Fibroblast of skin of back (primary cell): ENCODE results near the gene GCNT2.
"Not testable (repeated sequence)": the region's sequence is repeated elsewhere in the genome, so short reads cannot be mapped to it uniquely, and the experiment has no call there.

Source experiments
- DNase-seq: peaks from one replicate; pipeline ENCODE4 v3.0.0-alpha.2; 2013

The GCNT2 gene

GRCh38 chr6:10514049-10514780 lies 6.9 kb upstream of the GCNT2 start:
- DNase-seq, result no peak

- DNase-seq, result no peak
Measured at GRCh38 chr6:10516953-10517352, 4.2 kb upstream of the GCNT2 start.

- DNase-seq, result no peak
Measured at GRCh38 chr6:10518557-10519407, 2.4 kb upstream of the GCNT2 start.

GRCh38 chr6:10519408-10519697 lies 1.8 kb upstream of the GCNT2 start:
- not testable (repeated sequence) for DNase-seq

- no peak for DNase-seq
Measured at GRCh38 chr6:10520468-10520867, 683 bp upstream of the GCNT2 start.

GRCh38 chr6:10522929-10523573 lies 1.9 kb downstream of the GCNT2 start:
- DNase-seq, result no peak

- no peak for DNase-seq
Measured at GRCh38 chr6:10526156-10526555, 5.0 kb downstream of the GCNT2 start.

GRCh38 chr6:10528158-10528981 lies 7.2 kb downstream of the GCNT2 start:
- DNase-seq, result no peak

- no peak for DNase-seq
Measured at GRCh38 chr6:10529231-10529801, 8.2 kb downstream of the GCNT2 start.

GRCh38 chr6:10529828-10530374 lies 8.8 kb downstream of the GCNT2 start:
- not testable (repeated sequence) for DNase-seq

GRCh38 chr6:10531503-10531902 lies 10.4 kb downstream of the GCNT2 start:
- DNase-seq, result no peak

GRCh38 chr6:10531942-10532341 lies 10.8 kb downstream of the GCNT2 start:
- no peak for DNase-seq

- no peak for DNase-seq
Measured at GRCh38 chr6:10532392-10532791, 11.2 kb downstream of the GCNT2 start.

GRCh38 chr6:10534419-10534762 lies 13.2 kb downstream of the GCNT2 start:
- no peak for DNase-seq

GRCh38 chr6:10535193-10535592 lies 14.0 kb downstream of the GCNT2 start:
- no peak for DNase-seq

- no peak for DNase-seq
Measured at GRCh38 chr6:10537726-10538125, 16.6 kb downstream of the GCNT2 start.

GRCh38 chr6:10540073-10540746 lies 19.1 kb downstream of the GCNT2 start:
- no peak for DNase-seq

- DNase-seq, result no peak
Measured at GRCh38 chr6:10541591-10541990, 20.4 kb downstream of the GCNT2 start.

GRCh38 chr6:10542213-10542612 lies 21.1 kb downstream of the GCNT2 start:
- no peak for DNase-seq

- no peak for DNase-seq
Measured at GRCh38 chr6:10543488-10543887, 22.3 kb downstream of the GCNT2 start.

GRCh38 chr6:10545482-10545881 lies 24.3 kb downstream of the GCNT2 start:
- no peak for DNase-seq

GRCh38 chr6:10547809-10548208 lies 26.7 kb downstream of the GCNT2 start:
- DNase-seq, result no peak
